Mammary epithelial cell (primary cell): ENCODE measurements around the gene PCCB.

Experiments used
- CTCF ChIP-seq, 2 donors: IDR thresholded peaks in 1 of 2; conservative IDR thresholded peaks in 1 of 2; 2 replicates each; pipeline ENCODE4 v1.5.1; 2011 to 2012; ENCODE audit warnings: inconsistent platforms in 2 of 2, low read length in 2 of 2, mild to moderate bottlenecking in 2 of 2, control low read depth in 1 of 2, low read depth in 1 of 2; ENCODE audit not compliant: insufficient read depth in 1 of 2; ENCODE audit errors: extremely low read depth in 1 of 2
- EZH2 ChIP-seq: IDR thresholded peaks from 2 replicates; pipeline ENCODE4 v1.6.1; 2012; ENCODE audit warnings: low read length, inconsistent platforms, borderline replicate concordance

- TF ChIP-seq CTCF (conservative IDR thresholded peaks at IDR 0.05 in 1 of 2, IDR thresholded peaks at IDR 0.05 in 1 of 2; ENCODE audit: extremely low read depth in 1 of 2, insufficient read depth in 1 of 2, low read depth in 1 of 2, low read length in 2 of 2) = no peak
- no peak for TF ChIP-seq EZH2
These were observed 30.8 kb downstream of the PCCB start for GRCh38 chr3:136280961-136281360.
